OCI-LY1 (cell line): ENCODE data around the gene SOX3.

Source experiments
- H2AFZ ChIP-seq: fragments of 200-600 bp; sonication (generic), shearing (Covaris generic); 2 replicates; pipeline ENCODE4 v1.6.0; 2014; ENCODE audit warnings: antibody characterized with exemption, mild to moderate bottlenecking, low read length
- H3F3A ChIP-seq: fragments of 200-600 bp; sonication (generic), shearing (Covaris generic); 2 replicates; pipeline ENCODE4 v1.6.0; 2014; ENCODE audit warnings: mild to moderate bottlenecking, antibody characterized with exemption, low read length, moderate library complexity; ENCODE audit not compliant: insufficient read depth
- H3K27ac ChIP-seq: fragments of 200-600 bp; sonication (generic); 2 replicates; pipeline ENCODE4 v1.5.1; 2014; ENCODE audit warnings: low read length, mixed run types, mild to moderate bottlenecking, low read depth; ENCODE audit not compliant: poor library complexity, severe bottlenecking
- H3K27me3 ChIP-seq: fragments of 200-600 bp; sonication (generic); 2 replicates; pipeline ENCODE4 v1.6.0; 2014; ENCODE audit warnings: antibody characterized with exemption, mild to moderate bottlenecking, low read length, moderate library complexity; ENCODE audit not compliant: insufficient read depth
- H3K36me3 ChIP-seq: fragments of 200-600 bp; sonication (generic); 2 replicates; pipeline ENCODE4 v1.6.1; 2014; ENCODE audit warnings: mild to moderate bottlenecking, antibody characterized with exemption, low read length, moderate library complexity, mixed read lengths; ENCODE audit not compliant: insufficient read depth
- H3K4me1 ChIP-seq: fragments of 200-600 bp; sonication (generic); 2 replicates; pipeline ENCODE4 v1.5.1; 2014; ENCODE audit warnings: mild to moderate bottlenecking, low read length, moderate library complexity; ENCODE audit not compliant: insufficient read depth, severe bottlenecking
- H3K4me2 ChIP-seq: fragments of 200-600 bp; sonication (generic), shearing (Covaris generic); 2 replicates; pipeline ENCODE4 v1.6.1; 2014; ENCODE audit warnings: low read length
- H3K4me3 ChIP-seq: fragments of 200-600 bp; sonication (generic); 2 replicates; pipeline ENCODE4 v1.5.1; 2014; ENCODE audit warnings: low read length, low read depth, mild to moderate bottlenecking, mixed read lengths; ENCODE audit not compliant: poor library complexity, severe bottlenecking
- H3K79me2 ChIP-seq: fragments of 200-600 bp; shearing (Covaris generic); 2 replicates; pipeline ENCODE4 v1.6.1; 2016; ENCODE audit warnings: mixed run types, low read length, mixed read lengths; ENCODE audit not compliant: insufficient read depth
- H3K9ac ChIP-seq: fragments of 200-600 bp; sonication (generic), shearing (Covaris generic); 2 replicates; pipeline ENCODE4 v1.6.1; 2014; ENCODE audit warnings: mild to moderate bottlenecking, low read length, mixed read lengths
- H3K9me2 ChIP-seq: fragments of 200-600 bp; sonication (generic), shearing (Covaris generic); 2 replicates; pipeline ENCODE4 v1.6.1; 2014; ENCODE audit warnings: low read depth, mild to moderate bottlenecking, low read length, mixed read lengths
- H3K9me3 ChIP-seq: fragments of 200-600 bp; shearing (Covaris generic); 2 replicates; pipeline ENCODE4 v1.6.1; 2014; ENCODE audit warnings: low read length, mixed read lengths
- H4K20me1 ChIP-seq: fragments of 200-600 bp; sonication (generic), shearing (Covaris generic); 2 replicates; pipeline ENCODE4 v1.6.0; 2016; ENCODE audit warnings: mild to moderate bottlenecking, low read length; ENCODE audit not compliant: insufficient read depth
- CTCF ChIP-seq: fragments of 200-600 bp; sonication (generic), shearing (Covaris generic); IDR thresholded peaks from 2 replicates; pipeline ENCODE4 v1.5.1; 2017; ENCODE audit warnings: mild to moderate bottlenecking, antibody characterized with exemption, low read length, moderate library complexity, mixed read lengths
- EZH2 ChIP-seq: fragments of 200-600 bp; sonication (generic), shearing (Covaris generic); IDR thresholded peaks from 2 replicates; pipeline ENCODE4 v1.8.0; 2017; ENCODE audit warnings: borderline replicate concordance, mixed run types, mild to moderate bottlenecking, antibody characterized with exemption, low read length, moderate library complexity, mixed read lengths

Gene SOX3

GRCh38 chrX:140504371-140505324 lies at the start of gene SOX3:
SOX3 (minus strand) TSS chrX:140505069; CDS start chrX:140505060, 9 bp downstream.
- TF ChIP-seq EZH2 (no peak), CTCF (no peak)
- H3K9me2 ChIP-seq: no peaks in the 10 kb centered on the region
- no peaks in the 10 kb centered on the region for H3F3A ChIP-seq
- H3K4me2 ChIP-seq: no peak within 1 kb of the TSS
- no peak within 1 kb of the TSS for H3K4me3 ChIP-seq
- no peaks in the 10 kb centered on the region for H3K79me2 ChIP-seq
- H3K9ac ChIP-seq: no peak within 1 kb of the TSS
- no peaks in the 10 kb centered on the region for H3K36me3 ChIP-seq
- no peaks in the 10 kb centered on the region for H3K9me3 ChIP-seq
- H4K20me1 ChIP-seq: no peaks in the 10 kb centered on the region
- H3K27ac ChIP-seq: no peak within 1 kb of the TSS
- H3K4me1 ChIP-seq: no peaks in the 10 kb centered on the region
- H3K27me3 ChIP-seq: no peaks in the 10 kb centered on the region
- no peak within 1 kb of the TSS for H2AFZ ChIP-seq

GRCh38 chrX:140548985-140549384 lies 44.1 kb upstream of the SOX3 start:
- Histone ChIP-seq H3F3A (no peaks in the 10 kb centered on the region), H3K27me3 (no peaks in the 10 kb centered on the region), H3K9me3 (no peaks in the 10 kb centered on the region), H3K4me3 (no peak overlapping the region), H3K9me2 (no peaks in the 10 kb centered on the region), H3K27ac (no peak overlapping the region), H4K20me1 (no peaks in the 10 kb centered on the region), H2AFZ (no peak overlapping the region), H3K9ac (no peak overlapping the region), H3K4me1 (no peaks in the 10 kb centered on the region), H3K79me2 (no peaks in the 10 kb centered on the region), H3K36me3 (no peaks in the 10 kb centered on the region), H3K4me2 (no peak overlapping the region)
- TF ChIP-seq EZH2: no peak
- no peak for TF ChIP-seq CTCF

GRCh38 chrX:140526171-140526570 lies 21.3 kb upstream of the SOX3 start:
- Histone ChIP-seq H3K4me3 (no peak overlapping the region), H4K20me1 (no peaks in the 10 kb centered on the region), H3F3A (no peaks in the 10 kb centered on the region), H3K79me2 (no peaks in the 10 kb centered on the region), H3K27me3 (no peaks in the 10 kb centered on the region), H3K4me1 (no peaks in the 10 kb centered on the region), H3K27ac (no peak overlapping the region), H2AFZ (no peak overlapping the region), H3K9ac (no peak overlapping the region), H3K36me3 (no peaks in the 10 kb centered on the region), H3K9me2 (no peaks in the 10 kb centered on the region), H3K4me2 (no peak overlapping the region), H3K9me3 (no peaks in the 10 kb centered on the region)
- TF ChIP-seq CTCF (no peak), EZH2 (no peak)
